ENCODE data around the gene CACNA2D2.

GRCh38 chr3:50473768-50474167 lies 29.7 kb downstream of the CACNA2D2 start:
- no peak for TF ChIP-seq CTCF (IDR thresholded peaks at IDR 0.05; ENCODE audit: insufficient read depth, low read depth, low read length)
- no peak for TF ChIP-seq EZH2 (IDR thresholded peaks at IDR 0.05; ENCODE audit: insufficient read depth, low read length)
